ENCODE results near the gene TNC.

DNA sequence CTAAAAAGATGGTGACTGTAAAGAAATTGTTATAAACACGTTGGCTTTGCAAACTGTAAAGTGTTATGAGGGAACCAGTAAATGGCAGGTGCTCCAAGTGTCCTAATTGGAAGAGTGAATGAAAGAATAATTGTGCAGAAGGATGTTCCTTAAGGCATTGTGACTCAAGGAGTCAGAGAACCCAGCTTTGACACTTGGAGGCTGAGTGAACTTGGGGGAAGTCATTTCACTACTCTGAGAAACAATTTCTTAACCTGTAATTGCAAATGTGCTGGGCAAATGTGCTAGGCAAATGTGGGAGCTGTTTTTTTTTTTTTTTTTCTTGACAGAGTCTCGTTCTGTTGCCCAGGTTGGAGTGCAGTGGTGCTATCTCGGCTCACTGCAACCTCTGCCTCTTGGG is 103.5 kb downstream of the TNC start:
- TF ChIP-seq EZH2 (IDR thresholded peaks at IDR 0.05; ENCODE audit: insufficient read depth, poor library complexity, severe bottlenecking) (no peak), EZH2phosphoT487 (IDR thresholded peaks at IDR 0.05; ENCODE audit: insufficient read depth, low read depth) (no peak)

All from GM23248 (cell line).